Upper lobe of left lung (tissue), 6 donors: ENCODE data around the gene MACROH2A2. TPM values are rescaled to one million over a fixed set of nuclear protein-coding genes. Genes with fewer than 3 reads are reported as not detected.
"Not testable (repeated sequence)": the region's sequence is repeated elsewhere in the genome, so short reads cannot be mapped to it uniquely, and the experiment has no call there.

Experiments
- ATAC-seq, 2 donors: fragments of 200-7000 bp; cut with Tn5 transposase; one replicate each; pipeline ENCODE4 v1.9.1; 2022; ENCODE audit warnings: mild to moderate bottlenecking in 2 of 2, moderate library complexity in 2 of 2; ENCODE audit not compliant: low FRiP score in 2 of 2
- DNase-seq, 2 donors: peaks; one replicate each; pipeline ENCODE4 v3.0.0-alpha.2; 2019 to 2020
- H3K27ac ChIP-seq, 4 donors: fragments of 200-600 bp; sonication (generic); one replicate each; pipeline ENCODE4 v1.5.1; 2016 to 2019
- H3K27me3 ChIP-seq, 4 donors: fragments of 200-600 bp; sonication (generic); one replicate each; pipeline ENCODE4 v1.5.1; 2017 to 2019
- H3K36me3 ChIP-seq, 4 donors: fragments of 200-600 bp; sonication (generic); one replicate each; pipeline ENCODE4 v1.5.1; 2016 to 2019
- H3K4me1 ChIP-seq, 4 donors: fragments of 200-600 bp; sonication (generic); one replicate each; pipeline ENCODE4 v1.5.1; 2018 to 2019
- H3K4me3 ChIP-seq, 4 donors: fragments of 200-600 bp; sonication (generic); one replicate each; pipeline ENCODE4 v1.5.1; 2017 to 2019; ENCODE audit warnings: mild to moderate bottlenecking in 2 of 4, moderate library complexity in 1 of 4
- H3K9me3 ChIP-seq, 4 donors: fragments of 200-600 bp; sonication (generic); one replicate each; pipeline ENCODE4 v1.5.1; 2018 to 2019
- EP300 ChIP-seq, 4 donors: sonication (generic); formaldehyde crosslinking; IDR thresholded peaks; one replicate each; pipeline ENCODE4 v1.5.1; 2017; ENCODE audit warnings: antibody characterized with exemption in 4 of 4, control low read depth in 2 of 4
- POLR2A ChIP-seq, 4 donors: fragments of 450-650 bp; IDR thresholded peaks; one replicate each; pipeline ENCODE4 v1.5.1; 2016 to 2017; ENCODE audit warnings: antibody characterized with exemption in 4 of 4, mild to moderate bottlenecking in 2 of 4
- POLR2AphosphoS5 ChIP-seq, 2 donors: sonication (generic); formaldehyde crosslinking; IDR thresholded peaks; one replicate each; pipeline ENCODE4 v1.5.1; 2017; ENCODE audit warnings: antibody characterized with exemption in 2 of 2
- WGBS, 2 donors: methylation state at CpG; one replicate each; pipeline ENCODE4 v1.1.5; 2017 to 2018; 5-methylcytosine and 5-hydroxymethylcytosine counted together
- total RNA-seq, 6 donors: library from RNA; depleted of rRNA in 4 of 6; stranded (reverse); fragments of >200 nt in 4 of 6; gene quantifications; one replicate each; pipeline versions ENCODE4 v1.1.0 to v1.2.1, GENCODE V29; 2016 to 2021
- TF ChIP-seq, protein P1 (sequence below), 6 experiments: fragments of 450-650 bp in 4 of 6; fragments of 200-600 bp in 2 of 6; sonication (generic) in 2 of 6; IDR thresholded peaks; one replicate each; pipeline ENCODE4 v1.5.1; 2016 to 2019; ENCODE audit warnings: antibody characterized with exemption in 6 of 6
- donor health status: DM: no; HTN: no; CAD: no; lungs with moderate emphysema.
- donor health status: DM: no; HTN: yes; CAD: no; lungs with severe emphysema.

The MACROH2A2 gene
- total RNA-seq, 6 donors from 2014 or later, result 5.2 to 10.9 (median 7.1) TPM

DNA sequence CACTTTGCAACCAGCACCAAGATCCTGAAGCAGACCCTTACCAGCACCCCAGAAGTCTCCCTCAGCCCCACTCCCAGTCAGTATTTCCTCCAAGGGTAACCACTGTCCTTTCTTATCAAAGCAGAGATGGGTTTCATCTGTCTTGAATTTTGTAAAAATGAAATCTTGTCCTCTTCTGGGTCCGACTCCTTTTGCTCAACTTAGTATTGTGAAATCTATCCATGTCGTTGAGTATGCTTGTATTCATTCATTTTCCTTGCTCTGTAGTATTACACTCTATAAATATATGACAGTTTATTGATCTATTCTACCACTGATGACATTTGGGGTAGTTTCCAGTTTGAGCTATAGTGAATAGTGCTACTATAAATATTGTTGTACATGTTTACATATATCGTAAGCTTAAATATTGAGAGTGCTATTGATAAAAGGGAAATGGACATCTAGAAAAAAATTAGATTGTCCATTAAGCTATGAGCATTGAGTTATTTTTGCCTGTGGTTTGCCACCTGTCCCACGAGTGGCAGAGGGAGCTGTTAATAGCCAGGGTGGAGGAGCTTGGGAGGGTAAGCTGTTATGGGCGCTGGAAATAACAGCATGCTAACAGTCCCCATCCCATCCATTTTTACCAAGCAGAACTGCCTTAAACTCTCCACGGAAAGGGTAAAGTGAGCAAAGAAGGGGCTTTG is 43.5 kb downstream of the MACROH2A2 start:
- no peaks in the 10 kb centered on the region for H3K4me1 ChIP-seq
- no peak for DNase-seq
- H3K27ac ChIP-seq, result no peak overlapping the region
- TF ChIP-seq, protein P1, sequence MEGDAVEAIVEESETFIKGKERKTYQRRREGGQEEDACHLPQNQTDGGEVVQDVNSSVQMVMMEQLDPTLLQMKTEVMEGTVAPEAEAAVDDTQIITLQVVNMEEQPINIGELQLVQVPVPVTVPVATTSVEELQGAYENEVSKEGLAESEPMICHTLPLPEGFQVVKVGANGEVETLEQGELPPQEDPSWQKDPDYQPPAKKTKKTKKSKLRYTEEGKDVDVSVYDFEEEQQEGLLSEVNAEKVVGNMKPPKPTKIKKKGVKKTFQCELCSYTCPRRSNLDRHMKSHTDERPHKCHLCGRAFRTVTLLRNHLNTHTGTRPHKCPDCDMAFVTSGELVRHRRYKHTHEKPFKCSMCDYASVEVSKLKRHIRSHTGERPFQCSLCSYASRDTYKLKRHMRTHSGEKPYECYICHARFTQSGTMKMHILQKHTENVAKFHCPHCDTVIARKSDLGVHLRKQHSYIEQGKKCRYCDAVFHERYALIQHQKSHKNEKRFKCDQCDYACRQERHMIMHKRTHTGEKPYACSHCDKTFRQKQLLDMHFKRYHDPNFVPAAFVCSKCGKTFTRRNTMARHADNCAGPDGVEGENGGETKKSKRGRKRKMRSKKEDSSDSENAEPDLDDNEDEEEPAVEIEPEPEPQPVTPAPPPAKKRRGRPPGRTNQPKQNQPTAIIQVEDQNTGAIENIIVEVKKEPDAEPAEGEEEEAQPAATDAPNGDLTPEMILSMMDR (IDR thresholded peaks at IDR 0.05), result no peak
- no peak for TF ChIP-seq POLR2A (IDR thresholded peaks at IDR 0.05)
- no peak for TF ChIP-seq POLR2AphosphoS5 (IDR thresholded peaks at IDR 0.05)
- no peak for TF ChIP-seq EP300 (IDR thresholded peaks at IDR 0.05)
- no peak for ATAC-seq
- WGBS, 2 donors, result 84 to 91% methylated on average over 6 of the region's 6 CpGs
- no peaks in the 10 kb centered on the region for H3K9me3 ChIP-seq
- H3K36me3 ChIP-seq, result peaks cover 0 to 12% (median 3%) of the 10 kb centered on the region in 4 donors
- H3K4me3 ChIP-seq, result no peak overlapping the region
- H3K27me3 ChIP-seq, result no peaks in the 10 kb centered on the region

GRCh38 chr10:70096705-70097420 is 44.2 kb downstream of the MACROH2A2 start:
- H3K27ac ChIP-seq, result no peak overlapping the region
- DNase-seq (no peak), ATAC-seq (no peak)
- H3K4me3 ChIP-seq, result no peak overlapping the region
- 93% methylated on average over 5 of the region's 5 CpGs for WGBS, 2 donors
- no peaks in the 10 kb centered on the region for H3K4me1 ChIP-seq
- H3K9me3 ChIP-seq, result no peaks in the 10 kb centered on the region
- no peaks in the 10 kb centered on the region for H3K27me3 ChIP-seq
- peaks cover 0 to 12% (median 3%) of the 10 kb centered on the region in 4 donors for H3K36me3 ChIP-seq
- TF ChIP-seq, protein P1 (IDR thresholded peaks at IDR 0.05), result no peak
- TF ChIP-seq POLR2A (IDR thresholded peaks at IDR 0.05) (no peak), POLR2AphosphoS5 (IDR thresholded peaks at IDR 0.05) (no peak), EP300 (IDR thresholded peaks at IDR 0.05) (no peak)

DNA sequence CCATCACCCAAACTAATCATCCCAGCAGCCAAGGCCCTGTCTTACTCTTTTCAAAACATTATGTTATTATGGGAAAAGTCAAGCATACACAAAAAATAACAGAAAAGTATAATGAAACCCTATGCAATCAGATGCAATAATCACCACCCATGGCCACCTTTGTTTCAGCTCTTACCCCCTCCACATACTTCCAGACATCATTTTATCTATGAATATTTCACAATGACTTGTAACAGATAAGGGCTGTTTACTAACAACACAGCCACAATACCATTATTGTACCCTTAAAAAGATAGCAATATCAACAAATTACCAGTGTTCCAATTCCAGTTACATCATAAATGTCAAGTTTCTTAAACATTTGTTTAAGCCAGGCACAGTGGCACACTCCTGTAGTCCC is 44.8 kb downstream of the MACROH2A2 start:
- Histone ChIP-seq H3K9me3 (no peaks in the 10 kb centered on the region), H3K36me3 (peaks cover 0 to 12% (median 3%) of the 10 kb centered on the region in 4 donors), H3K4me1 (no peaks in the 10 kb centered on the region), H3K27me3 (no peaks in the 10 kb centered on the region), H3K4me3 (no peak overlapping the region), H3K27ac (no peak overlapping the region)
- no peak for DNase-seq
- TF ChIP-seq POLR2AphosphoS5 (IDR thresholded peaks at IDR 0.05) (no peak), POLR2A (IDR thresholded peaks at IDR 0.05) (no peak), EP300 (IDR thresholded peaks at IDR 0.05) (no peak)
- TF ChIP-seq, protein P1 (IDR thresholded peaks at IDR 0.05), result no peak
- ATAC-seq, result no peak

DNA sequence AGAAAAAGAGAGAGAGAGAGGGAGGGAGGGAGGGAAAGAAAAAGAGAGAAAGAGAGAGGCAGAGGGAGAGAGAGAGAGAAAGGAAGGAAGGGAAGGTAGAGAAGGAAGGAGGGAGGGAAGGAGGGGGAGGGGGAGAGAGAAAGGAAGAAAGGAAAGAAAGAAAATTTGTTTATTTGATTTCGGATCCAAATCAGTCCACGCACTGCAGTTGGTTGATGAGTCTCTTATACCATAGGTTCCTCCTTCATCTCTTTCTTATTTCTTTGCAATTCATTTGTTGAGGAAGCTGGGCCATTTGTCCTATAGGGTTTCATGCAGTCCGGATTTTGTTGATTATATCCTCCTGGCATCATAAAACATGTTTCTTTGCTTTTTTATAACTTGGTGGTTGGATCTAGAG is 45.6 kb downstream of the MACROH2A2 start:
- H3K4me3 ChIP-seq, result no peak overlapping the region
- no peaks in the 10 kb centered on the region for H3K27me3 ChIP-seq
- no peaks in the 10 kb centered on the region for H3K9me3 ChIP-seq
- DNase-seq (no peak), ATAC-seq (no peak)
- TF ChIP-seq POLR2A (IDR thresholded peaks at IDR 0.05), result no peak
- TF ChIP-seq, protein P1 (IDR thresholded peaks at IDR 0.05), result no peak
- no peak for TF ChIP-seq POLR2AphosphoS5 (IDR thresholded peaks at IDR 0.05)
- TF ChIP-seq EP300 (IDR thresholded peaks at IDR 0.05), result no peak
- H3K36me3 ChIP-seq, result peaks cover 0 to 12% (median 3%) of the 10 kb centered on the region in 4 donors
- H3K4me1 ChIP-seq, result no peaks in the 10 kb centered on the region
- WGBS, 2 donors, result 84 to 93% methylated on average over 3 of the region's 3 CpGs
- H3K27ac ChIP-seq, result no peak overlapping the region

- H3K27ac ChIP-seq, ATAC-seq, H3K27me3 ChIP-seq, DNase-seq, H3K9me3 ChIP-seq, H3K4me3 ChIP-seq, H3K4me1 ChIP-seq: not testable (repeated sequence)
- peaks cover 0 to 12% (median 0%) of the 10 kb centered on the region in 4 donors for H3K36me3 ChIP-seq
- 81 to 85% methylated on average over 10 to 11 of the region's 11 CpGs for WGBS, 2 donors
Observed at GRCh38 chr10:70101068-70101562, 48.5 kb downstream of the MACROH2A2 start.
